Suprapubic skin (tissue), 4 donors: ENCODE measurements around the gene IFNA4.
"Not testable (repeated sequence)": the region's sequence is repeated elsewhere in the genome, so short reads cannot be mapped to it uniquely, and the experiment has no call there.

Source experiments
- EP300 ChIP-seq: sonication (generic); formaldehyde crosslinking; IDR thresholded peaks from one replicate; pipeline ENCODE4 v1.6.1; 2017; ENCODE audit warnings: antibody characterized with exemption
- POLR2A ChIP-seq, 2 donors: fragments of 450-650 bp; IDR thresholded peaks; one replicate each; pipeline ENCODE4 v1.6.1; 2017; ENCODE audit warnings: antibody characterized with exemption in 2 of 2, mild to moderate bottlenecking in 2 of 2, moderate library complexity in 2 of 2
- POLR2AphosphoS5 ChIP-seq, 3 donors: sonication (generic); formaldehyde crosslinking; IDR thresholded peaks; one replicate each; pipeline ENCODE4 v1.6.1; 2017; ENCODE audit warnings: antibody characterized with exemption in 3 of 3
- TF ChIP-seq, protein P1 (sequence below), 2 donors: fragments of 200-600 bp in 1 of 2; fragments of 450-650 bp in 1 of 2; sonication (generic) in 1 of 2; IDR thresholded peaks; one replicate each; pipeline ENCODE4 v1.5.1; 2016 to 2019; ENCODE audit warnings: antibody characterized with exemption in 2 of 2, mild to moderate bottlenecking in 1 of 2, moderate library complexity in 1 of 2

DNA sequence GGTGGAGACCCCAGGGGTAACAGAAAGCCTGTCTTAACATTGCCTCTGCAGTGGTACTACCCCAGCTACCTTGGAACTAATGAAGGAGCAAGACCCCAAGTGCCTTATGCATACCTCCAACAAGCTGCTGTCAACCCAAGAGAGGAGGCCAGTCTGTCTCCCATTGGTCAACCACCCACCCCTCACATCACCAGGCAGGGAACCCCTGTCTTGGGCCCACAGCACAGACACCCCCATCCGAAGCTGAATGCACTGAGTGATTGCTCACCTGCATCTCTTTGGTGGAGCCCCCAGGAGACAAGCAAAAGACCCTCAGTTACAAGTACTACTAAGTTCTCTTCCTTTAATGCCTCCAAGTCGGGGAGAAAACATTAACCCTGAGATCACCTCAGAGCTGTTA lies 24.8 kb upstream of the IFNA4 start:
- TF ChIP-seq, protein P1, sequence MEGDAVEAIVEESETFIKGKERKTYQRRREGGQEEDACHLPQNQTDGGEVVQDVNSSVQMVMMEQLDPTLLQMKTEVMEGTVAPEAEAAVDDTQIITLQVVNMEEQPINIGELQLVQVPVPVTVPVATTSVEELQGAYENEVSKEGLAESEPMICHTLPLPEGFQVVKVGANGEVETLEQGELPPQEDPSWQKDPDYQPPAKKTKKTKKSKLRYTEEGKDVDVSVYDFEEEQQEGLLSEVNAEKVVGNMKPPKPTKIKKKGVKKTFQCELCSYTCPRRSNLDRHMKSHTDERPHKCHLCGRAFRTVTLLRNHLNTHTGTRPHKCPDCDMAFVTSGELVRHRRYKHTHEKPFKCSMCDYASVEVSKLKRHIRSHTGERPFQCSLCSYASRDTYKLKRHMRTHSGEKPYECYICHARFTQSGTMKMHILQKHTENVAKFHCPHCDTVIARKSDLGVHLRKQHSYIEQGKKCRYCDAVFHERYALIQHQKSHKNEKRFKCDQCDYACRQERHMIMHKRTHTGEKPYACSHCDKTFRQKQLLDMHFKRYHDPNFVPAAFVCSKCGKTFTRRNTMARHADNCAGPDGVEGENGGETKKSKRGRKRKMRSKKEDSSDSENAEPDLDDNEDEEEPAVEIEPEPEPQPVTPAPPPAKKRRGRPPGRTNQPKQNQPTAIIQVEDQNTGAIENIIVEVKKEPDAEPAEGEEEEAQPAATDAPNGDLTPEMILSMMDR (IDR thresholded peaks at IDR 0.05), result not testable (repeated sequence)
- TF ChIP-seq POLR2AphosphoS5 (IDR thresholded peaks at IDR 0.05); POLR2A (IDR thresholded peaks at IDR 0.05); EP300: not testable (repeated sequence)
